Brain microvascular endothelial cell (primary cell): ENCODE measurements around the gene MAMSTR.

Source experiments
- DNase-seq: peaks from one replicate; pipeline ENCODE4 v3.0.0-alpha.2; 2020
- H3K27ac ChIP-seq: fragments of 250-450 bp; sonication (Bioruptor Pico); 2 replicates; pipeline ENCODE4 v1.5.1; 2020; ENCODE audit warnings: mild to moderate bottlenecking, moderate library complexity
- H3K27me3 ChIP-seq: fragments of 250-450 bp; sonication (Bioruptor Pico); replicated peaks from 2 replicates; pipeline ENCODE4 v1.5.1; 2020; ENCODE audit warnings: mild to moderate bottlenecking
- H3K36me3 ChIP-seq: fragments of 250-450 bp; sonication (Bioruptor Pico); replicated peaks from 2 replicates; pipeline ENCODE4 v1.5.1; 2020; ENCODE audit warnings: mild to moderate bottlenecking
- H3K4me3 ChIP-seq: 2 replicates; pipeline ENCODE4 v1.5.1; 2011; ENCODE audit warnings: low read depth, mild to moderate bottlenecking, control low read depth, low read length, moderate library complexity
- CTCF ChIP-seq: IDR thresholded peaks from 2 replicates; pipeline ENCODE4 v1.5.1; 2011; ENCODE audit warnings: low read depth, mild to moderate bottlenecking, moderate library complexity, low read length, control low read depth, inconsistent platforms; ENCODE audit errors: missing control alignments
- in situ Hi-C: cut with HindIII; loops from 2 replicates; pipeline ENCODE4 v1.10.0; 2017; ENCODE audit warnings: low sequenced_read_pairs, low pct_ligation_motif_present

Gene MAMSTR

GRCh38 chr19:48757089-48757675 is 37.7 kb upstream of the MAMSTR start:
- H3K4me3 ChIP-seq, result no peak overlapping the region
- TF ChIP-seq CTCF, result no peak
- DNase-seq, result no peak
- H3K36me3 ChIP-seq, result no peaks in the 10 kb centered on the region
- no peak overlapping the region for H3K27ac ChIP-seq
- in situ Hi-C loops, result no loop called here
- peaks cover 2% of the 10 kb centered on the region for H3K27me3 ChIP-seq

- H3K36me3 ChIP-seq, result no peaks in the 10 kb centered on the region
- H3K4me3 ChIP-seq, result no peak overlapping the region
- in situ Hi-C loops, result no loop called here
- no peak for DNase-seq
- no peak overlapping the region for H3K27ac ChIP-seq
- no peak for TF ChIP-seq CTCF
- H3K27me3 ChIP-seq, result peaks cover 2% of the 10 kb centered on the region
These were observed 37.2 kb upstream of the MAMSTR start for GRCh38 chr19:48756686-48757085.

- in situ Hi-C loops, result no loop called here
These were observed 36.7 kb upstream of the MAMSTR start for GRCh38 chr19:48756212-48756611.

GRCh38 chr19:48755787-48756186 is 36.3 kb upstream of the MAMSTR start:
- H3K4me3 ChIP-seq, result no peak overlapping the region
- in situ Hi-C loops, result no loop called here
- no peak overlapping the region for H3K27ac ChIP-seq
- no peaks in the 10 kb centered on the region for H3K36me3 ChIP-seq
- TF ChIP-seq CTCF, result no peak
- DNase-seq, result no peak
- H3K27me3 ChIP-seq, result peaks cover under 1% of the 10 kb centered on the region

More at GRCh38 chr19:48756212-48756611, 36.7 kb upstream of the MAMSTR start:
- no peak for DNase-seq
- peaks cover 2% of the 10 kb centered on the region for H3K27me3 ChIP-seq
- H3K27ac ChIP-seq, result no peak overlapping the region
- no peak overlapping the region for H3K4me3 ChIP-seq
- no peak for TF ChIP-seq CTCF
- H3K36me3 ChIP-seq, result no peaks in the 10 kb centered on the region

- in situ Hi-C loops, result no loop called here
- Histone ChIP-seq H3K27ac (no peak within 1 kb of the TSS), H3K4me3 (no peak within 1 kb of the TSS), H3K36me3 (no peaks in the 10 kb centered on the region), H3K27me3 (no peaks in the 10 kb centered on the region)
- TF ChIP-seq CTCF, result no peak
- no peak for DNase-seq
These were observed 35.6 kb upstream of the MAMSTR start, which contains the start of gene FGF21 for GRCh38 chr19:48755084-48755641. TSS of gene FGF21 (plus strand) at chr19:48755524. CDS start at chr19:48756237, 713 bp downstream.
